HepG2 (cell line): Measurements from ENCODE around the gene GADD45GIP1. TPM values are rescaled to one million over a fixed set of nuclear protein-coding genes. Genes with fewer than 3 reads are reported as not detected.

Source experiments
- AHR ChIP-seq: IDR thresholded peaks from 2 replicates; pipeline ENCODE4 v1.6.1; 2018; ENCODE audit warnings: missing genetic modification reagents, missing compliant biosample characterization
- ARID4A ChIP-seq: sonication (generic); formaldehyde crosslinking; IDR thresholded peaks from 2 replicates; pipeline ENCODE4 v1.5.0; 2020; ENCODE audit warnings: mild to moderate bottlenecking, missing genetic modification reagents, borderline replicate concordance
- ATF5 ChIP-seq: sonication (generic); formaldehyde crosslinking; IDR thresholded peaks from 2 replicates; pipeline ENCODE4 v1.4.0; 2020; ENCODE audit warnings: mild to moderate bottlenecking, low read depth, missing genetic modification reagents
- E2F5 ChIP-seq: sonication (generic); formaldehyde crosslinking; conservative IDR thresholded peaks from 2 replicates; pipeline ENCODE4 v1.4.0; 2020; ENCODE audit warnings: missing genetic modification reagents
- HDAC2 ChIP-seq: sonication (generic); formaldehyde crosslinking; IDR thresholded peaks from 2 replicates; pipeline ENCODE4 v1.4.0; 2020; ENCODE audit warnings: missing genetic modification reagents
- HNRNPLL ChIP-seq: fragments of 200-400 bp; formaldehyde crosslinking; IDR thresholded peaks from 2 replicates; pipeline ENCODE4 v1.6.1; 2017; ENCODE audit warnings: mild to moderate bottlenecking, low read depth, low read length; ENCODE audit not compliant: poor library complexity, severe bottlenecking
- KDM6A ChIP-seq: IDR thresholded peaks from 2 replicates; pipeline ENCODE4 v1.6.1; 2016; ENCODE audit warnings: low read depth
- KLF9 ChIP-seq: IDR thresholded peaks from 2 replicates; pipeline ENCODE4 v1.6.1; 2016; ENCODE audit warnings: low read depth
- KMT2B ChIP-seq: IDR thresholded peaks from 2 replicates; pipeline ENCODE4 v1.6.1; 2016; ENCODE audit warnings: missing genetic modification reagents, missing compliant biosample characterization
- MIER3 ChIP-seq: IDR thresholded peaks from 2 replicates; pipeline ENCODE4 v1.6.1; 2016; ENCODE audit warnings: missing compliant biosample characterization, borderline replicate concordance
- MXD4 ChIP-seq: IDR thresholded peaks from 2 replicates; pipeline ENCODE4 v1.6.1; 2016; ENCODE audit warnings: mild to moderate bottlenecking, missing biosample characterization, missing genetic modification reagents
- NCOR1 ChIP-seq: fragments of 200-600 bp; sonication (generic); IDR thresholded peaks from 2 replicates; pipeline ENCODE4 v1.7.0; 2017; ENCODE audit warnings: antibody characterized with exemption, low read length, borderline replicate concordance
- NFKB2 ChIP-seq: sonication (generic); formaldehyde crosslinking; IDR thresholded peaks from 2 replicates; pipeline ENCODE4 v1.4.0; 2020; ENCODE audit warnings: missing genetic modification reagents, borderline replicate concordance
- NFRKB ChIP-seq: fragments of 450-650 bp; IDR thresholded peaks from 2 replicates; pipeline ENCODE4 v1.6.1; 2017
- REPIN1 ChIP-seq: sonication (generic); formaldehyde crosslinking; IDR thresholded peaks from 2 replicates; pipeline ENCODE4 v1.8.0; 2022; ENCODE audit warnings: missing genetic modification reagents, low read depth, mild to moderate bottlenecking, borderline replicate concordance
- RORA ChIP-seq: sonication (generic); formaldehyde crosslinking; IDR thresholded peaks from 2 replicates; pipeline ENCODE4 v1.5.0; 2020; ENCODE audit warnings: mild to moderate bottlenecking, missing genetic modification reagents, moderate library complexity
- SAP130 ChIP-seq: IDR thresholded peaks from 2 replicates; pipeline ENCODE4 v1.6.1; 2016; ENCODE audit warnings: low read depth
- SNAPC2 ChIP-seq: sonication (generic); formaldehyde crosslinking; IDR thresholded peaks from 2 replicates; pipeline ENCODE4 v1.8.1; 2022; ENCODE audit warnings: mild to moderate bottlenecking, missing genetic modification reagents
- SP1 ChIP-seq, 2 experiments: fragments of 450-650 bp in 1 of 2; sonication (generic) in 1 of 2; formaldehyde crosslinking in 1 of 2; IDR thresholded peaks; 2 replicates each; pipeline versions ENCODE4 v1.4.0 to v1.6.1; 2016 to 2020; ENCODE audit warnings: missing genetic modification reagents in 1 of 2
- TSC22D2 ChIP-seq: sonication (generic); formaldehyde crosslinking; IDR thresholded peaks from 2 replicates; pipeline ENCODE4 v1.5.1; 2020; ENCODE audit warnings: missing genetic modification reagents, mild to moderate bottlenecking, borderline replicate concordance
- ZMYM4 ChIP-seq: sonication (generic); formaldehyde crosslinking; IDR thresholded peaks from 2 replicates; pipeline ENCODE4 v1.8.1; 2023; ENCODE audit warnings: mild to moderate bottlenecking, missing genetic modification reagents
- ZNF451 ChIP-seq: sonication (generic); formaldehyde crosslinking; IDR thresholded peaks from 2 replicates; pipeline ENCODE4 v1.5.0; 2020; ENCODE audit warnings: mild to moderate bottlenecking, missing genetic modification reagents
- ZNF546 ChIP-seq: sonication (generic); formaldehyde crosslinking; conservative IDR thresholded peaks from 2 replicates; pipeline ENCODE4 v1.8.1; 2023; ENCODE audit warnings: mild to moderate bottlenecking, missing genetic modification reagents
- ZNF691 ChIP-seq: sonication (generic); formaldehyde crosslinking; IDR thresholded peaks from 2 replicates; pipeline ENCODE4 v1.4.0; 2020; ENCODE audit warnings: missing genetic modification reagents, low read depth, mild to moderate bottlenecking, borderline replicate concordance
- ZNF777 ChIP-seq: sonication (generic); formaldehyde crosslinking; IDR thresholded peaks from 2 replicates; pipeline ENCODE4 v1.4.0; 2020; ENCODE audit warnings: missing genetic modification reagents
- polyA plus RNA-seq, 8 experiments: library from polyadenylated mRNA; depleted of rRNA in 3 of 8; stranded (reverse) in 7 of 8; unstranded in 1 of 8; fragments of >200 nt; fragmentation: Illumina TruSeq in 4 of 8; extraction: Trizol in 4 of 8; gene quantifications; 2 replicates each; pipeline versions ENCODE4 v1.2.1 to v1.2.3, GENCODE V29; 2011 to 2016; ENCODE audit warnings: low read depth in 4 of 8, missing spikeins in 1 of 8, mixed read lengths in 1 of 8; ENCODE audit not compliant: insufficient read depth in 1 of 8
- total RNA-seq, 5 experiments: library from RNA; depleted of rRNA; stranded (reverse); fragments of >200 nt; fragmentation: Illumina TruSeq; extraction: Trizol; gene quantifications; 2 replicates each; pipeline ENCODE4 v1.2.3, GENCODE V29; 2016; ENCODE audit warnings: low read depth in 1 of 5

The GADD45GIP1 gene
- total and polyA plus RNA-seq, 2 of the 13 experiments (the other 11 are each of a cell fraction or from before 2014, with no cell fraction given), result 24.6 to 30.7 TPM

- TF ChIP-seq ARID4A (CRISPR knock-in tag) (peak; percentile 63; the same call in 1 of the 2 replicates), KMT2B (0 out of 2 replicates have a peak, but pooled peaks have one; percentile 12), AHR (CRISPR knock-in tag) (peak; percentile 39; the same call in 1 of the 2 replicates), NFRKB (no peak), SNAPC2 (CRISPR knock-in tag) (no peak), KDM6A (CRISPR knock-in tag) (no peak), MXD4 (CRISPR knock-in tag) (no peak; the same call in 1 of the 2 replicates), KLF9 (CRISPR knock-in tag) (no peak), NCOR1 (no peak), ZNF451 (CRISPR knock-in tag) (no peak), RORA (CRISPR knock-in tag) (no peak), ZNF691 (CRISPR knock-in tag) (peak; percentile 81; the same call in 1 of the 2 replicates), ATF5 (CRISPR knock-in tag) (no peak), MIER3 (CRISPR knock-in tag) (peak; percentile 39; the same call in 1 of the 2 replicates), SAP130 (peak; percentile 77), NFKB2 (CRISPR knock-in tag) (0 out of 2 replicates have a peak, but pooled peaks have one; percentile 7), SP1 (IDR thresholded peaks at IDR 0.05) (no peak), SP1 (CRISPR knock-in tag; IDR thresholded peaks at IDR 0.05) (peak; percentile 48; the same call in 1 of the 2 replicates), HNRNPLL (peak; percentile 41), E2F5 (CRISPR knock-in tag) (peak; percentile 60; the same call in 1 of the 2 replicates), ZMYM4 (CRISPR knock-in tag) (peak; percentile 50; the same call in 1 of the 2 replicates), REPIN1 (CRISPR knock-in tag) (peak; percentile 48; the same call in 1 of the 2 replicates), HDAC2 (CRISPR knock-in tag) (0 out of 2 replicates have a peak, but pooled peaks have one; percentile 27), ZNF546 (CRISPR knock-in tag) (no peak), TSC22D2 (CRISPR knock-in tag) (peak; percentile 56; the same call in 1 of the 2 replicates), ZNF777 (peak; percentile 39; the same call in 1 of the 2 replicates)
Observed at GRCh38 chr19:12983542-12984142, 26.6 kb upstream of the GADD45GIP1 start (continued).
